Suprapubic skin (tissue), 4 donors: ENCODE measurements around the gene SIRPA.

ENCODE experiments used
- CTCF ChIP-seq, 2 donors: fragments of 200-600 bp in 1 of 2; fragments of 450-650 bp in 1 of 2; sonication (generic) in 1 of 2; IDR thresholded peaks; one replicate each; pipeline ENCODE4 v1.5.1; 2016 to 2019; ENCODE audit warnings: antibody characterized with exemption in 2 of 2, mild to moderate bottlenecking in 1 of 2, moderate library complexity in 1 of 2
- EP300 ChIP-seq: sonication (generic); formaldehyde crosslinking; IDR thresholded peaks from one replicate; pipeline ENCODE4 v1.6.1; 2017; ENCODE audit warnings: antibody characterized with exemption
- POLR2A ChIP-seq, 2 donors: fragments of 450-650 bp; IDR thresholded peaks; one replicate each; pipeline ENCODE4 v1.6.1; 2017; ENCODE audit warnings: antibody characterized with exemption in 2 of 2, mild to moderate bottlenecking in 2 of 2, moderate library complexity in 2 of 2
- POLR2AphosphoS5 ChIP-seq, 3 donors: sonication (generic); formaldehyde crosslinking; IDR thresholded peaks; one replicate each; pipeline ENCODE4 v1.6.1; 2017; ENCODE audit warnings: antibody characterized with exemption in 3 of 3

GRCh38 chr20:1876217-1876921 is 18.8 kb upstream of the SIRPA start:
- TF ChIP-seq CTCF (IDR thresholded peaks at IDR 0.05) (no peak), POLR2AphosphoS5 (IDR thresholded peaks at IDR 0.05) (no peak), POLR2A (IDR thresholded peaks at IDR 0.05) (no peak), EP300 (no peak)
